A549 (cell line): ENCODE results near the gene NUDT2. TPM values are rescaled to one million over a fixed set of nuclear protein-coding genes. Genes with fewer than 3 reads are reported as not detected.
A peak's percentile ranks its signal among the peaks of the same experiment; 100 is the strongest.

Experiments used
- ATAC-seq, 2 experiments: fragments of 200-7000 bp in 1 of 2; fragments of >200 bp in 1 of 2; cut with Nextera tagmentation in 1 of 2; cut with Tn5 transposase in 1 of 2; 3 replicates each; pipeline versions ENCODE4 v1.8.0 to v1.9.1; 2018 to 2020; ENCODE audit warnings: mild to moderate bottlenecking in 1 of 2, moderate library complexity in 1 of 2
- CTCF ChIA-PET: fragments of 300-600 bp; sonication (Branson Sonifier 250); formaldehyde crosslinking; extraction: SDS; loops from one replicate; lab custom pipeline; 2021; ENCODE audit warnings: antibody characterized with exemption, inconsistent platforms; lab: Yijun Ruan, JAX
- POLR2A ChIA-PET: fragments of 350-600 bp; formaldehyde crosslinking; extraction: SDS; loops from one replicate; lab custom pipeline; 2021; ENCODE audit warnings: antibody characterized with exemption, inconsistent platforms; lab: Yijun Ruan, JAX
- DNase-seq, 2 experiments: peaks; one replicate each; pipeline versions ENCODE4 v3.0.0 to v3.0.0-alpha.2; 2011 to 2016; ENCODE audit warnings: low read depth in 1 of 2, low spot score in 1 of 2
- FAIRE-seq: peaks from 2 replicates; lab custom pipeline; 2011; peaks lifted over from hg19 to GRCh38; lab: Jason Lieb, UNC
- H3K27ac ChIP-seq, 2 experiments: fragments of >200 bp; sonication (Bioruptor Twin); formaldehyde crosslinking; 3 replicates each; pipeline ENCODE4 v1.5.1; 2016 to 2017
- H3K4me1 ChIP-seq: fragments of >200 bp; sonication (Bioruptor Twin); formaldehyde crosslinking; 3 replicates; pipeline ENCODE4 v1.6.1; 2016
- H3K4me2 ChIP-seq: fragments of >200 bp; sonication (Bioruptor Twin); formaldehyde crosslinking; 3 replicates; pipeline ENCODE4 v1.6.1; 2016
- H3K4me3 ChIP-seq: fragments of >200 bp; sonication (Bioruptor Twin); formaldehyde crosslinking; 3 replicates; pipeline ENCODE4 v1.5.1; 2016
- H3K9me3 ChIP-seq: fragments of >200 bp; sonication (Bioruptor Twin); formaldehyde crosslinking; 3 replicates; pipeline ENCODE4 v1.6.1; 2016
- BCL3 ChIP-seq: fragments of >200 bp; sonication (Bioruptor Twin); formaldehyde crosslinking; IDR thresholded peaks from 3 replicates; pipeline ENCODE4 v1.6.1; 2016
- CBX2 ChIP-seq: fragments of 200-600 bp; sonication (generic); IDR thresholded peaks from 2 replicates; pipeline ENCODE4 v1.6.1; 2016; ENCODE audit warnings: low read depth, mild to moderate bottlenecking, borderline replicate concordance
- E2F6 ChIP-seq: IDR thresholded peaks from 2 replicates; pipeline ENCODE4 v1.6.1; 2012; ENCODE audit warnings: low read depth, borderline replicate concordance
- EP300 ChIP-seq, 2 experiments: fragments of >200 bp; sonication (Bioruptor Twin); formaldehyde crosslinking; IDR thresholded peaks; 2 replicates in 1 of 2; 3 replicates in 1 of 2; pipeline ENCODE4 v1.6.1; 2016 to 2017
- HDAC2 ChIP-seq: fragments of 200-600 bp; sonication (generic); IDR thresholded peaks from 2 replicates; pipeline ENCODE4 v1.6.1; 2016
- HEYL ChIP-seq: fragments of 250-450 bp; sonication (Bioruptor Pico); IDR thresholded peaks from 2 replicates; pipeline ENCODE4 v1.8.0; 2021; ENCODE audit warnings: mild to moderate bottlenecking, moderate library complexity
- JUN ChIP-seq, 2 experiments: fragments of >200 bp; sonication (Bioruptor Twin); formaldehyde crosslinking; IDR thresholded peaks; 2 replicates in 1 of 2; 3 replicates in 1 of 2; pipeline ENCODE4 v1.6.1; 2016 to 2017
- KDM5A ChIP-seq: fragments of 200-600 bp; sonication (generic); IDR thresholded peaks from 2 replicates; pipeline ENCODE4 v1.6.1; 2016; ENCODE audit warnings: antibody characterized with exemption, mild to moderate bottlenecking
- MAX ChIP-seq: IDR thresholded peaks from 2 replicates; pipeline ENCODE4 v1.6.1; 2012
- PBX3 ChIP-seq: IDR thresholded peaks from 2 replicates; pipeline ENCODE4 v1.6.1; 2012
- PHF8 ChIP-seq: fragments of 200-600 bp; sonication (generic); IDR thresholded peaks from 2 replicates; pipeline ENCODE4 v1.6.1; 2016; ENCODE audit warnings: low read depth, mild to moderate bottlenecking, antibody characterized with exemption, moderate library complexity, borderline replicate concordance
- POLR2A ChIP-seq: IDR thresholded peaks from 2 replicates; pipeline ENCODE4 v1.6.1; 2012; ENCODE audit warnings: mild to moderate bottlenecking, low read length
- RARB ChIP-seq: fragments of 250-450 bp; sonication (Bioruptor Pico); IDR thresholded peaks from 2 replicates; pipeline ENCODE4 v1.8.0; 2021; ENCODE audit warnings: mild to moderate bottlenecking, moderate library complexity
- ZNF302 ChIP-seq: fragments of 250-450 bp; sonication (Bioruptor Pico); IDR thresholded peaks from 2 replicates; pipeline ENCODE4 v1.9.0; 2021; ENCODE audit warnings: inconsistent platforms, mild to moderate bottlenecking, moderate library complexity
- WGBS: methylation state at CpG from one replicate; pipeline ENCODE4 v1.1.6; 2017; ENCODE audit errors: missing lambda C conversion rate; 5-methylcytosine and 5-hydroxymethylcytosine counted together
- polyA plus RNA-seq, 4 experiments: library from polyadenylated mRNA; depleted of rRNA in 3 of 4; stranded (reverse); fragments of >200 nt; fragmentation: RNase III in 1 of 4; extraction: RNeasy Plus Mini Kit Qiagen cat#74134 plus additional on column Dnase treatment in 1 of 4; gene quantifications; 2 replicates in 3 of 4; 3 replicates in 1 of 4; pipeline ENCODE4 v1.2.3, GENCODE V29; 2011 to 2017

The NUDT2 gene
- polyA plus RNA-seq, 2 of the 4 experiments (the other 2 are of a cell fraction) = 25.5 to 26.4 TPM

- H3K9me3 ChIP-seq = no peaks in the 10 kb centered on the region
- H3K4me2 ChIP-seq = peak overlapping the region; percentile 92
- CTCF ChIA-PET = interaction anchor here (0.8 to 19.7 kb wide), 13 partner anchors 13 to 455 kb away, joined by 3 to 417 read pairs (median 4); no protein-coding TSS in a partner anchor
- no peak for TF ChIP-seq KDM5A
- no peak for TF ChIP-seq PHF8
- TF ChIP-seq HDAC2 = no peak
- TF ChIP-seq CBX2 = no peak
- no peak for TF ChIP-seq HEYL (CRISPR knock-in tag)
- no peak for TF ChIP-seq EP300 (IDR thresholded peaks at IDR 0.05)
- H3K4me3 ChIP-seq = peak overlapping the region; percentile 52; the same call in 2 of the 3 replicates
- POLR2A ChIA-PET = interaction anchor here (0.6 to 0.7 kb wide), 5 partner anchors 24 to 450 kb away, joined by 3 to 5 read pairs (median 3); no protein-coding TSS in a partner anchor
- ATAC-seq (no peak), FAIRE-seq (no peak), DNase-seq (no peak)
- WGBS = 85% methylated on average over 23 of the region's 24 CpGs
- peak overlapping the region; percentile 66 to 78; a peak in 5 of 6 replicates for H3K27ac ChIP-seq
- H3K4me1 ChIP-seq = peaks cover 23% of the 10 kb centered on the region
Observed at GRCh38 chr9:34380034-34380510, 50.7 kb downstream of the NUDT2 start.

- Histone ChIP-seq H3K27ac (peak overlapping the region; percentile 66 to 78), H3K4me2 (peak overlapping the region; percentile 92), H3K4me3 (peak overlapping the region; percentile 52), H3K9me3 (no peaks in the 10 kb centered on the region), H3K4me1 (peaks cover 17% of the 10 kb centered on the region)
- ATAC-seq = peak; percentile 47 to 72
- no peak for TF ChIP-seq ZNF302
- TF ChIP-seq BCL3 = 0 out of 3 replicates have a peak, but pooled peaks have one; percentile 28
- TF ChIP-seq PBX3 = no peak
- TF ChIP-seq MAX = peak; percentile 83
- TF ChIP-seq E2F6 = peak; percentile 90
- TF ChIP-seq RARB (CRISPR knock-in tag) = no peak
- peak; percentile 68 for TF ChIP-seq POLR2A
- TF ChIP-seq JUN (IDR thresholded peaks at IDR 0.05) = peak in 1 of 2 experiments; percentile 20; a peak in 1 of 5 replicates
- 41% methylated on average over 20 of the region's 59 CpGs for WGBS
- ChIA-PET CTCF (interaction anchor here (0.5 to 19.7 kb wide), 14 partner anchors 12 to 223 kb away, joined by 3 to 417 read pairs (median 5); no protein-coding TSS in a partner anchor), POLR2A (interaction anchor here (0.6 to 0.7 kb wide), 5 partner anchors 25 to 451 kb away, joined by 3 to 5 read pairs (median 3); no protein-coding TSS in a partner anchor)
- no peak for FAIRE-seq
- peak; percentile 66 to 90 for DNase-seq
Observed at GRCh38 chr9:34380511-34381315, 51.3 kb downstream of the NUDT2 start.

GRCh38 chr9:34381323-34381722 lies 52.0 kb downstream of the NUDT2 start:
- TF ChIP-seq EP300 (IDR thresholded peaks at IDR 0.05) = no peak
- TF ChIP-seq, all 56 proteins: peak for 0
- Histone ChIP-seq H3K4me3 (peak overlapping the region; percentile 52), H3K4me2 (peak overlapping the region; percentile 92), H3K4me1 (peaks cover 13% of the 10 kb centered on the region), H3K27ac (peak overlapping the region in 1 of 2 experiments; percentile 78; a peak in 5 of 6 replicates), H3K9me3 (no peaks in the 10 kb centered on the region)
- ATAC-seq = no peak
- FAIRE-seq = no peak
- POLR2A ChIA-PET = no interaction called here
- no peak for DNase-seq
- CTCF ChIA-PET = interaction anchor here (0.9 to 19.7 kb wide), 6 partner anchors 11 to 222 kb away, joined by 4 to 417 read pairs (median 10); no protein-coding TSS in a partner anchor
- WGBS = 78% methylated on average over 17 of the region's 17 CpGs
